CD4-positive, alpha-beta T cell treated with Interleukin-1 beta for 1 hour (primary cell): ENCODE measurements around the gene GDPD3.

Experiments
- DNase-seq, 2 donors: peaks; one replicate each; pipeline ENCODE4 v3.0.0-alpha.2; 2020 to 2022

GDPD3 gene

GRCh38 chr16:30075503-30076275 lies 37.6 kb downstream of the GDPD3 start, which contains the start of gene PPP4C:
TSS of gene PPP4C (plus strand) at chr16:30075994. CDS start at chr16:30076378, 384 bp downstream.
- peak; percentile 88 to 89 for DNase-seq

GRCh38 chr16:30070490-30070889 lies 42.8 kb downstream of the GDPD3 start:
- DNase-seq, result no peak

- no peak for DNase-seq
Observed at GRCh38 chr16:30069611-30070462, 43.5 kb downstream of the GDPD3 start.

GRCh38 chr16:30068750-30069610 lies 44.4 kb downstream of the GDPD3 start:
- DNase-seq, result peak; percentile 59 to 65

GRCh38 chr16:30068333-30068732 lies 45.0 kb downstream of the GDPD3 start:
- no peak for DNase-seq

- DNase-seq, result no peak
Observed at GRCh38 chr16:30067584-30067916, 45.8 kb downstream of the GDPD3 start.

- DNase-seq, result no peak
Observed at GRCh38 chr16:30066761-30067583, 46.4 kb downstream of the GDPD3 start.

- DNase-seq, result peak in 1 of 2 donors; percentile 40
Observed at GRCh38 chr16:30065943-30066760, 47.2 kb downstream of the GDPD3 start.

- DNase-seq, result peak; percentile 94 to 96
Observed at GRCh38 chr16:30065102-30065942, 48.0 kb downstream of the GDPD3 start, which contains the start of gene ALDOA. TSS of gene ALDOA (plus strand) at chr16:30065760. CDS start at chr16:30066898, 1,138 bp downstream.

GRCh38 chr16:30064729-30065101 lies 48.6 kb downstream of the GDPD3 start:
- no peak for DNase-seq

GRCh38 chr16:30063893-30064728 lies 49.2 kb downstream of the GDPD3 start:
- DNase-seq, result peak; percentile 78

GRCh38 chr16:30063278-30063892 lies 50.0 kb downstream of the GDPD3 start:
- DNase-seq, result no peak

GRCh38 chr16:30060836-30061554 lies 52.3 kb downstream of the GDPD3 start:
- no peak for DNase-seq

- no peak for DNase-seq
Observed at GRCh38 chr16:30060346-30060745, 53.0 kb downstream of the GDPD3 start.

- peak; percentile 44 to 53 for DNase-seq
Observed at GRCh38 chr16:30054959-30055553, 58.3 kb downstream of the GDPD3 start.
